ENCODE data around the gene TAS2R46. TPM values are rescaled to one million over a fixed set of nuclear protein-coding genes. Genes with fewer than 3 reads are reported as not detected.
"Not testable (repeated sequence)": the region's sequence is repeated elsewhere in the genome, so short reads cannot be mapped to it uniquely, and the experiment has no call there.

Gene TAS2R46
- polyA plus RNA-seq, 1 donor from 2014 or later: not detected

DNA sequence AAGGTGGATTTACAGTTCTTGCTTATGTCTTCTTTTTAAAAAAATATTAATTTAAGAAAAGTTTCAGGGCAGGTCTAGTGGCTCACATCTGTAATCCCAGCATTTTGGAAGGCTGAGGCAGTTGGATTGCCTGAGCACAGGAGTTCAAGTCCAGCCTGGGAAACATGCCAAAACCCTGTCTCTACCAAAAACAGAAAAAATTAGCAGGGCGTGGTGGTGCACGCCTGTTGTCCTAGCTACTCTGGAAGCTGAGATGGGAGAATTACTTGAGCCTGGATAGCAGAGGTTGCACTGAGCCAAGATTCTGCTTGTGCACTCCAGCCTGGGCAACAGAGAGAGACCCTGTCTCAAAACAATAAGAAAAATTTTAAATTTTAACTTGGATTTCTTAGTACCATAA is 5.4 kb upstream of the TAS2R46 start:
- Mint-ChIP-seq H3K27me3 (no peaks in the 10 kb centered on the region), H3K36me3 (peaks cover 5% of the 10 kb centered on the region), H3K27ac (no peak overlapping the region), H3K9me3 (peaks cover 3% of the 10 kb centered on the region in 3 donors), H3K4me3 (no peak overlapping the region), H3K4me1 (peaks cover 3 to 23% (median 19%) of the 10 kb centered on the region in 3 donors)

DNA sequence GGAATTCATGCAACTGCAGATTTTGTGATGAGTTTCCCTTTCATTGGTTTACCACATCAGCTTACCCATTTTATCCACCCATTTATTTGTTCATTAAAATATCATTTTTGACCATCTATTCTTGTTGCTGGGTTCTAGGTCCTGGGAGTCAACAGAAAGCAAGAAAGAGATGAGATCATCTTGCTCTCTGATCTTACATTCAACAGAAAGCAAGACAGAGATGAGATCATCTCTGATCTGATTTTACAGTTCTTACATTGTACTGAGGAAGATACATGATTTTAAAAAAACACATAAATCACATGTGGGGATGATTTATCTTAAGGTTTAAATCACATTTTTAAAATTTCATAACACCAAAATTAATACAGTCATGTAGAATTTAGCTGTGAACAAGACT is 2.3 kb downstream of the TAS2R46 start:
- peaks cover 6% of the 10 kb centered on the region for H3K36me3 Mint-ChIP-seq
- no peaks in the 10 kb centered on the region for H3K27me3 Mint-ChIP-seq
- H3K9me3 Mint-ChIP-seq: peaks cover 0 to 6% (median 3%) of the 10 kb centered on the region in 3 donors
- no peak overlapping the region for H3K4me3 Mint-ChIP-seq
- no peak overlapping the region for H3K27ac Mint-ChIP-seq
- H3K4me1 Mint-ChIP-seq: peaks cover 0 to 6% (median 5%) of the 10 kb centered on the region in 3 donors

DNA sequence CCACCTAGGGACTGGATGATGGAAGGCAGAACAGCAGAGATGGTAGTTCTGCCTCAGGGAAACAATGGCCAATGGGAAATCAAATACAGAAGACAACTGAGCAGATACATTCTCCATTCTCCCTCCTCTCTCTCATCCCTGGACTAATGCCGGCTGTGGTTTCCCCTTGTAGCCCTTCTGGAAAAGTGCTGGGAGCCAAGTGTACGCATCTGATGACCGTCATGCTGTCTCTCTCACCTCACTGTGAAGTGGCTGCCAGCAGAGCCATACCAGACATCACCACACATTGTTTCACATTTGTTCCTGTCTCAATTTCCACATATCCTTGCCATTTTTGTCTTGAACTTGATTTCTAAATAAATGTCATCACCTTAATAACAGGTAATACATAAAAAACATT is 3.1 kb downstream of the TAS2R46 start:
- peaks cover 0 to 6% (median 3%) of the 10 kb centered on the region in 3 donors for H3K9me3 Mint-ChIP-seq
- peaks cover 0 to 5% (median 4%) of the 10 kb centered on the region in 3 donors for H3K4me1 Mint-ChIP-seq
- no peak overlapping the region for H3K27ac Mint-ChIP-seq
- peaks cover 3% of the 10 kb centered on the region for H3K36me3 Mint-ChIP-seq
- no peaks in the 10 kb centered on the region for H3K27me3 Mint-ChIP-seq
- H3K4me3 Mint-ChIP-seq: peak overlapping the region in 1 of 4 donors; percentile 54

DNA sequence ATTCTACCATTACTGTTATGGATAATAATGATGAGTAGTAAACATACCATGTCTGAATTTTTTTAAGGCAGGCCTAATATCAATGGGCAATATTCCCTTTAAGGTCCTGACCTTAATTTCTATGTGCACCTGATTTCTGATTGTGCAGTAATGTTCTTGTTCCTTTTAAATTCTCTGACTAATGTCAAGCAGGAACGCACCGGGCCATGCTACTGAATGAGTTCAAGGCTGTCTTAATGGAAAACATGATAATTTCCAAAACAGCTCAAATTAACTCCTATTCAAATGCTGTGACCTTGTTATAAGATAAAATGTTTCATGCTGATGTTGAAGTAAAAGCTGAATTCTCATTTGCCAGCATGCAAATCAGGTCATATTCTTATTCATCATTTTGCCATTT is 6.8 kb downstream of the TAS2R46 start:
- Mint-ChIP-seq H3K4me3 (no peak overlapping the region), H3K4me1 (peaks cover 0 to 2% (median 0%) of the 10 kb centered on the region in 3 donors), H3K9me3 (peaks cover 8 to 18% (median 12%) of the 10 kb centered on the region in 3 donors), H3K36me3 (peaks cover 12% of the 10 kb centered on the region), H3K27me3 (no peaks in the 10 kb centered on the region), H3K27ac (no peak overlapping the region)

DNA sequence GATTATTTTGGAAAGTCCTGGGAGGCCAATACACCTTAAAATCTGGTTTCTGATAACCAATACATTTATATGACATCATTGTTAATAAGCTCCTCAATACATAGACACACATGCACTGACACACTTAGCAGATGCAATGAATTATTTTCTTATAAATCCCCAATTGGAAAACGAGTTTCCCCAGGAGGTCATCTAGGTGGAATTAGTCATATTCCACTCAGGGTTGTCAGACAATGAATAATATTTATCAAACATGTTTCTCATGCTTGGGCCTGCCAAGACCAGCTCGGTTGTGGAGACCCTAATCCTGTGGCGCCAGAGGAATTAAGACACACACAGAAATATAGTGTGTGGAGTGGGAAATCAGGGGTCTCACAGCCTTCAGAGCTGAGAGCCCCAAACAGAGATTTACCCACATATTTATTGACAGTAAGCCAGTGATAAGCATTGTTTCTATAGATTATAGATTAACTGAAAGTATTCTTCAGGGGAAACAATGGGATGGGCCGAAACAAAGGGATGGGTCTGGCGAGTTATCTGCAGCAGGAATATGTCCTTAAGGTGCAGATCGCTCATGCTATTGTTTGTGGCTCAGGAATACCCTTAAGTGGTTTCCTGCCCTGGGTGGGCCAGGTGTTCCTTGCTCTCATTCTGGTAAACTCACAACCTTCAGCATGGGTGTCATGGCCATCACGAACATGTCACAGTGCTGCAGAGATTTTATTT is 12.1 kb downstream of the TAS2R46 start:
- not testable (repeated sequence) for H3K27me3 Mint-ChIP-seq, H3K27ac Mint-ChIP-seq, H3K4me3 Mint-ChIP-seq, H3K4me1 Mint-ChIP-seq
- Mint-ChIP-seq H3K36me3 (peaks cover 35% of the 10 kb centered on the region), H3K9me3 (peaks cover 5 to 19% (median 11%) of the 10 kb centered on the region in 3 donors)

DNA sequence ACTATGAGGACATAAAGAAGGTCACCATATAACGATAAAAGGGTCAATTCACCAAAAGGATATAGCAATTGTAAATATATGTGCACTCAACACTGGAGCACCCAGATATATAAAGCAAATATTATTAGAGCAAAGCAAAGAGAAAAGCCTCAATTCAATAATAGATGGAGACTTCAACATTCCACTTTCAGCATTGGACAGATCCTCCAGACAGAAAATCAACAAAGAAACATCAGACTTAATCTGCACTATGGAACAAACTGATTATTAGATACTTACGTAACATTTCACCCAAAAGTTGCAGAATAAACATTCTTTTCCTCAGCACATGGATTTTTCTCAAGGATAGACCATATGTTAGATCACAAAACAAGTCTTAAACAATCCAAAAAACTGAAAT is 20.7 kb downstream of the TAS2R46 start:
- not testable (repeated sequence) for H3K27me3 Mint-ChIP-seq, H3K27ac Mint-ChIP-seq, H3K9me3 Mint-ChIP-seq, H3K4me3 Mint-ChIP-seq, H3K4me1 Mint-ChIP-seq
- peaks cover 36% of the 10 kb centered on the region for H3K36me3 Mint-ChIP-seq

DNA sequence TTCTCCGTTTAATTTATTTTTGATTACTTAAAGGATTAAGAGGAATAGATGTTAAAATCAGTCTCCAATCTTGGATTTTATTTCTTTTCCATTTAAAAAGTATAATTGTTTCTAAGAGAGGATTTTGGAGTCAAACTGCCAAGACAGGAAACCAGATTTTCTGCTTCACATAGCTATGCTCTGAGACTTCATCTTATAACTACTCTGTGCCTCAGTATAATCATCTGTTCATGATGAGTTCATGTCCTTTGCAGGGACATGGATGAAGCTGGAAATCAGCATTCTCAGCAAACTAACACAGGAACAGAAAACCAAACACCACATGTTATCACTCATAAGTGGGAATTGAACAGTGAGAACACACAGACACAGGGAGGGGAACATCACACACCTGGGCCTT is 21.9 kb downstream of the TAS2R46 start:
- Mint-ChIP-seq H3K27ac (no peak overlapping the region), H3K27me3 (no peaks in the 10 kb centered on the region), H3K4me3 (no peak overlapping the region), H3K36me3 (peaks cover 34% of the 10 kb centered on the region), H3K9me3 (peaks cover 0 to 4% (median 0%) of the 10 kb centered on the region in 3 donors), H3K4me1 (peaks cover 0 to 4% (median 2%) of the 10 kb centered on the region in 3 donors)

DNA sequence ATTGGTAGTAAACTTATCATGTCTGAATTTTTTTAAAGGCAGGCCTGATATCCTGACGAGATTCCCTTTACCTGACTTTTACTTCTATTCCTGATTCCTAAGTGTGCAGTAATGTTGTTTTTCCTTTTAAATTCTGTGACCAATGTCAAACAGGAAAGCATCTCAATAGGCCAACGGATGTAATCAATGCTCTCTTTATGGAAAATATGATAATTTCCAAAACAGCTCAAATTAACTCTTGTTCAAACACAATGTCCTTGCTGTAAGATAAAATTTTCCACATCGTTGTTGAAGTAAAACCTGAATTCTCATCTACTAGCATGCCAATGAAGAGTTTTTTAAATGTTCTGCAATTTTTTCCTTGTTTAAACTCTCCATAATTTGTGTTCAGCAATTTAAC is 22.9 kb downstream of the TAS2R46 start:
- H3K36me3 Mint-ChIP-seq: peaks cover 25% of the 10 kb centered on the region
- peaks cover 0 to under 1% (median 0%) of the 10 kb centered on the region in 3 donors for H3K4me1 Mint-ChIP-seq
- no peak overlapping the region for H3K4me3 Mint-ChIP-seq
- H3K9me3 Mint-ChIP-seq: peaks cover 0 to 5% (median 0%) of the 10 kb centered on the region in 3 donors
- H3K27me3 Mint-ChIP-seq: no peaks in the 10 kb centered on the region
- H3K27ac Mint-ChIP-seq: no peak overlapping the region

DNA sequence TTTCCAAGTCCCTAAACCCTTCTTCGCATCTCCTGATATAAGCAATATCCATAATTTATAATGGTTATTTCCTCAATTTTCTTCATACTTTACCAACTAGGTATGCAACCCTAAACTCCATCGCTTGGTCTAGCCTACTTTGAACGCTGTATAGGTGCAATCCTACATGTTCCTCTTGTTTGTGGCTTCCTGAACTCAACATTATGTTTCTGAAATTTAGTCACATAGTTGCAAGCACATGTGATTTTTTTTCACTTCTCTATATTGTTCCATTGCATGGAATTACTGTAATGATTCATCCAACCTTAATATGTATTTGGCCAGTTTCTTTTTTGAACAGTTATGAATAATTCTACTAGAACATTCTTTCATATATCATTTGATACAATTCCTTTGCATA is 28.1 kb downstream of the TAS2R46 start:
- not testable (repeated sequence) for H3K4me3 Mint-ChIP-seq, H3K27ac Mint-ChIP-seq, H3K4me1 Mint-ChIP-seq, H3K27me3 Mint-ChIP-seq, H3K9me3 Mint-ChIP-seq
- peaks cover 13% of the 10 kb centered on the region for H3K36me3 Mint-ChIP-seq

DNA sequence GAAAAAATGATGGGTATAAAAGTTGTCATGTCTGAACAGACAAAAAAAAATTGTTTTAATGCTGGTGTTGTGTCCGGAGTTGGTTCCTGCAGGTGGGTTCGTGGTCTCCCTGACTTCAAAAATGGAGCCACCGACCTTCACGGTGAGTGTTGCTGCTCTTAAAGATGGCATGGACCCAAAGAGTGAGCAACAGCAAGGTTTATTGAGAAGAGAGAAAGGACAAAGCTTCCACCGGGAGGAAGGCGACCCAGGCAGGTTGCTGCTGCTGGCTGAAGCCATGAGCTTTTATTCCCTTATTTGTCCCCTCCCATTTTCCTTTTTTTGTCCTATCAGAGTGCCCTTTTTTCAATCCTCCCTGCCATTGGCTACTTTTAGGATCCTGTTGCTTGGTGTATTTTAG is 30.8 kb downstream of the TAS2R46 start, which contains the start of gene TAS2R31:
TSS of gene TAS2R31 (minus strand) at position 101 of the 400 bp plus-strand sequence. CDS start at position 29, 72 bp downstream.
- Mint-ChIP-seq H3K9me3 (peaks cover 0 to 2% (median 0%) of the 10 kb centered on the region in 3 donors), H3K4me1 (peaks cover 0 to 3% (median 0%) of the 10 kb centered on the region in 3 donors), H3K27ac (no peak within 1 kb of the TSS), H3K36me3 (peaks cover 16% of the 10 kb centered on the region), H3K4me3 (no peak within 1 kb of the TSS), H3K27me3 (no peaks in the 10 kb centered on the region)

DNA sequence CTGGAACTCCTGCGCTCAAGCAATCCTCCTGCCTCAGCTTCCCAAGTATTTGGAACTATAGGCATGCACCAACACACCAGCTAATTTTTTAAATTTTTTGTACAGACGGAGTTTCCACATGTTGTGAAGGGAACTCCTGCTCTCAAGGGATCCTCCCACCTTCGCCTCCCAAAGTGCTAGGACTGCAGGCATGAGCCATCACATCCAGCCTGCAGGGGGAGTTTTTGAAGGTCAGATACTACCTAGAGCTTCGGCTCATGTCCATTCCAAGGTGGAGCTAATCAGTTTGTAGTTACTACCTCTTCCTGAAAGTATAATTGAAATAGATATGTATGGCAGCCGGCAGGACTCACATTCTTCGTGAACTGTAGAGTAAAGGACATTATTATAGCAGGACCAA is 36.0 kb downstream of the TAS2R46 start:
- Mint-ChIP-seq H3K27me3 (no peaks in the 10 kb centered on the region), H3K27ac (no peak overlapping the region), H3K36me3 (peaks cover 23% of the 10 kb centered on the region), H3K4me3 (no peak overlapping the region), H3K9me3 (peaks cover 0 to 9% (median 0%) of the 10 kb centered on the region in 3 donors), H3K4me1 (peaks cover 4 to 6% (median 6%) of the 10 kb centered on the region in 3 donors)

DNA sequence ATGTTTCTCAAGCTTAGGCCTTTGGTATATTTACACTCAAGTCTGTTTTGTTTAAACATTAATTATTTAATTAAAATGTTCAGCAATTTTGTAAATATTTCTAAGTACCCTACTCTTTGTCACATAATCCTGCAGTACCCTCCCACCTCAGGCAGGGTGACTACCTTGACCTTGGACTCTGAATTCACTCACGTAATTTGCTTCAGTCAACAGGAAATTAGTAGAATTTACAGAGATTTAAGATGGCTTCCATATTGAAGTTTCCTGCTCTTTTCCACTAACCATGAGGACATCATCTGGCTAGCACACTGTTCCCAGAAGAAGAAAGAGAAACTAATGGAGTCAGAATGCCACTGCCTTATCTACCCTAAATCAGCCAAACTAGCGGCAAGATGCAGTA is 38.7 kb downstream of the TAS2R46 start:
- Mint-ChIP-seq H3K4me3 (no peak overlapping the region), H3K27me3 (no peaks in the 10 kb centered on the region), H3K36me3 (peaks cover 24% of the 10 kb centered on the region), H3K9me3 (peaks cover 0 to 9% (median 0%) of the 10 kb centered on the region in 3 donors), H3K4me1 (peaks cover 4 to 10% (median 9%) of the 10 kb centered on the region in 3 donors), H3K27ac (no peak overlapping the region)

DNA sequence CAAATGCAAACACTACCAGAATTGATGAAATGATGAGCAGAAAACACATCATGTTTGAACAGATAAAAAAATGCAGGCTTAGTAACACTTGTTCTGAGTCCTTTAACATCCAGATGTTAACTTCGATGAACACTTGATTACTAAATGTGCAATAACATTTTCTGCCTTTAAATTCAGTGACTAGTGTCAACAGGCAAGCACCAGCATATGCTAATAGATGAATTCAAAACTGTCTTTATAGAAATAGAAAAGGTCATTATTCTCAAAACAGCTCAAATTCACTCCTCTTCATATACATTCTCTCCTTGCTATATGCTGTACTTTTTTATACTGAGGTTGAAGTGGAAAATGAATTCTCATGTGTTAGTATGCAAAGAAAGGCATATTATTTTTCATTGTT is 39.6 kb downstream of the TAS2R46 start, which contains the start of gene TAS2R19:
TSS of gene TAS2R19 (minus strand) at position 101 of the 400 bp plus-strand sequence. CDS start at position 52, 49 bp downstream.
- no peak within 1 kb of the TSS for H3K4me3 Mint-ChIP-seq
- H3K27ac Mint-ChIP-seq: no peak within 1 kb of the TSS
- H3K4me1 Mint-ChIP-seq: peaks cover 4 to 11% (median 9%) of the 10 kb centered on the region in 3 donors

DNA sequence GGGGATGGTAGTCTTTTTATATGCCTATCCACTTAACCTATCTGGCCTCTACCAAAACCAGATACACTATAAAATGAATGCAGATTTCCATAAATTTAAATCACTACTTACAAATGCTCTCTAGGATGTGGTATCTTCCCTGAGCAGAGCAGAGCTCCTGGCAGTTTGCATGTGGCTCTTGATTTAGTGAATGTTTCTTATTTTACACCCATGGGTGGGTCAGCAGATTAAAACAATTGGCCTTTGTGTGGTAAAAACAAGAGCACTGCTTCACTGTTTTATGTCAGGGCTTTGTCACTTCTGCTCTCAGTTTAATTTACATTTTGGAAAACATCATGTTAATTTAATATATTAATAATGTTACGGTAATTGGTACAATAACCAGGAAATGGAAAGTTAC is 45.2 kb downstream of the TAS2R46 start:
- Mint-ChIP-seq H3K9me3 (no peaks in the 10 kb centered on the region), H3K4me1 (peaks cover 3 to 13% (median 4%) of the 10 kb centered on the region in 3 donors), H3K27me3 (no peaks in the 10 kb centered on the region), H3K27ac (no peak overlapping the region), H3K36me3 (peaks cover 16% of the 10 kb centered on the region), H3K4me3 (no peak overlapping the region)

More for the DNA sequence above, 39.6 kb downstream of the TAS2R46 start, which contains the start of gene TAS2R19:
- Mint-ChIP-seq H3K9me3 (peaks cover 0 to 9% (median 0%) of the 10 kb centered on the region in 3 donors), H3K27me3 (no peaks in the 10 kb centered on the region), H3K36me3 (peaks cover 26% of the 10 kb centered on the region)

DNA sequence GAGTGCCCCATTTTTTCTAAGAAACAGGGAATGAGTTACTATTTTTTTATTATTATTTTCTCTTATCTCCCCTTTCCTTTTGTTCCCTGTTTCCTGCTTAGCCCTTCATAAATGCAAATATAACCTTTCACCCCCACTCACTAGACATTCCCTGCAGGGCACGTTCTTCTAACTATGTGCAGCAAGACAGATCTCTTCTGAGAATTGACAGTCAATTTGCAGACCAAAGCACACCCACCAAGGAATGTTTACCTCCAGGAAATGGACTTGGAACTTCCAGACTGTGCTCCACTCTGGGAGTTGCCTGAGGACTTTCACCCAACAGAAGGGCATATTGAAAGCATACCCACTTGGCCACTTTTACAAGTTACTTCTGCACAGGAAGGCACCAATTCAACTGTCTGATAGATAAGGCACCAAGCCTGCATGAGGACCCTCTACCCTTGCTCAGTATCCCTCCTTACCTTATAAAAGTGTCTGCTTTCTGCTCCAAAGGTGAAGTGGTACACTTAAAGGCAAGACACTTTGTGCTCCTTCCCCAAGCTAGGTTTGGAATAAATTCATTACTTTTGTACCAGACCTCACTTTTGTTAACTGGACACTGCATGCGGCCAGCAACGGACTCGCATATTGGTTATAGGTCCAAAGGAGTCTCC is 46.2 kb downstream of the TAS2R46 start:
- H3K4me3 Mint-ChIP-seq: no peak overlapping the region
- no peak overlapping the region for H3K27ac Mint-ChIP-seq
- H3K9me3 Mint-ChIP-seq: no peaks in the 10 kb centered on the region
- H3K36me3 Mint-ChIP-seq: peaks cover 14% of the 10 kb centered on the region
- no peaks in the 10 kb centered on the region for H3K27me3 Mint-ChIP-seq
- H3K4me1 Mint-ChIP-seq: peaks cover 1 to 11% (median 3%) of the 10 kb centered on the region in 3 donors

All from IgD-negative memory B cell (primary cell).